NB4 (cell line): ENCODE measurements around the gene DNAJA3.
A peak's percentile ranks its signal among the peaks of the same experiment; 100 is the strongest.

ENCODE experiments used
- MYC ChIP-seq: IDR thresholded peaks from 2 replicates; pipeline ENCODE4 v1.6.1; 2011; ENCODE audit warnings: low read depth, low read length
- POLR2A ChIP-seq: IDR thresholded peaks from 2 replicates; pipeline ENCODE4 v1.6.1; 2011; ENCODE audit warnings: mild to moderate bottlenecking; ENCODE audit not compliant: insufficient read length; ENCODE audit errors: extremely low read depth
- TF ChIP-seq, protein P1 (sequence below): IDR thresholded peaks from one replicate; pipeline ENCODE4 v1.5.1; 2012; ENCODE audit warnings: low read depth, low read length
- TF ChIP-seq, protein P2 (sequence below): IDR thresholded peaks from 2 replicates; pipeline ENCODE4 v1.6.1; 2011; ENCODE audit warnings: low read depth, low read length

DNA sequence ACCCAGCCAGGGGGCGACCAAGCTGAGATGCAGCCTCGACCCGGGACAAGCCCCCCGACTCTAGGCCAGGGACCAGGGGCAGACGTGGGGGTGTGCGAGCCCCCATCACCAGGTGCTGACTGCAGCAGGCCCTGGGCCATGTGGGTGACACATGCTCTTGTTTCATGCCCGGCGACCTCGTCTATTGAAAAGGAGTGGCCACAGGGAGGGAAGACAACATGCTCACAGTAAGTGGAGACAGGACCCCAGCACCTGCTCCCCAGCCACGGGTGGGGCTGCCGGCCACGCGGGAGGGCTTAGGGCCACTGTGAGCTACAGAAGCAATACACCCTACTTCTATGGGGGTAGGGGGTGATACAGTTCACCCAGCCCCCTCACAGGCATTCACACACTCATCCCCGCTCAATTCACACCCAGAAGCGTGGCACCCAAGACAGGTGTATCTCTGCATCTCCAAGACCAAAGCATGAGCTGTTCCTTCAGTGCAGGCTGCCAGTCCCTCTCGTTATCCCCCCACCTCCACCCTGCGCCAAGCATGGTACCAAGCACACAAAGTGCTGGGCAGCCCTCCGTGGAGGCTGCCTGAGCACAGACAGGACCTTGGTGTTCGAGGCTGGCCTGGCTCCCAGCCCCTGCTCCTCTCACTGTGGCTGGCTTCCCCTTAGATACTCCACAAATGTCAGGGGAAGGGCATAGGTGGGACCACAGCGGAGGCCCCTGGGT is 40.4 kb upstream of the DNAJA3 start:
- TF ChIP-seq, protein P1, sequence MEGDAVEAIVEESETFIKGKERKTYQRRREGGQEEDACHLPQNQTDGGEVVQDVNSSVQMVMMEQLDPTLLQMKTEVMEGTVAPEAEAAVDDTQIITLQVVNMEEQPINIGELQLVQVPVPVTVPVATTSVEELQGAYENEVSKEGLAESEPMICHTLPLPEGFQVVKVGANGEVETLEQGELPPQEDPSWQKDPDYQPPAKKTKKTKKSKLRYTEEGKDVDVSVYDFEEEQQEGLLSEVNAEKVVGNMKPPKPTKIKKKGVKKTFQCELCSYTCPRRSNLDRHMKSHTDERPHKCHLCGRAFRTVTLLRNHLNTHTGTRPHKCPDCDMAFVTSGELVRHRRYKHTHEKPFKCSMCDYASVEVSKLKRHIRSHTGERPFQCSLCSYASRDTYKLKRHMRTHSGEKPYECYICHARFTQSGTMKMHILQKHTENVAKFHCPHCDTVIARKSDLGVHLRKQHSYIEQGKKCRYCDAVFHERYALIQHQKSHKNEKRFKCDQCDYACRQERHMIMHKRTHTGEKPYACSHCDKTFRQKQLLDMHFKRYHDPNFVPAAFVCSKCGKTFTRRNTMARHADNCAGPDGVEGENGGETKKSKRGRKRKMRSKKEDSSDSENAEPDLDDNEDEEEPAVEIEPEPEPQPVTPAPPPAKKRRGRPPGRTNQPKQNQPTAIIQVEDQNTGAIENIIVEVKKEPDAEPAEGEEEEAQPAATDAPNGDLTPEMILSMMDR: no peak
- TF ChIP-seq POLR2A: no peak
- TF ChIP-seq MYC: no peak
- TF ChIP-seq, protein P2, sequence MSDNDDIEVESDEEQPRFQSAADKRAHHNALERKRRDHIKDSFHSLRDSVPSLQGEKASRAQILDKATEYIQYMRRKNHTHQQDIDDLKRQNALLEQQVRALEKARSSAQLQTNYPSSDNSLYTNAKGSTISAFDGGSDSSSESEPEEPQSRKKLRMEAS: peak; percentile 46; the same call in 1 of the 2 replicates
